Measurements from ENCODE around the gene D2HGDH. TPM values are rescaled to one million over a fixed set of nuclear protein-coding genes. Genes with fewer than 3 reads are reported as not detected.

The D2HGDH gene
- total and polyA plus RNA-seq, 2 of the 8 experiments (the other 6 are each of a cell fraction or from before 2014, with no cell fraction given) = 3.4 to 8.1 TPM

GRCh38 chr2:241794250-241794823 is 59.9 kb downstream of the D2HGDH start (continued):
- no peak for TF ChIP-seq CHD7 (IDR thresholded peaks at IDR 0.05; ENCODE audit: insufficient replicate concordance, low read length)
